GM23338 (cell line): ENCODE measurements around the gene ANAPC2. TPM values are rescaled to one million over a fixed set of nuclear protein-coding genes. Genes with fewer than 3 reads are reported as not detected.

ENCODE experiments used
- ATAC-seq: fragments of 200-7000 bp; cut with Tn5 transposase; 3 replicates; pipeline ENCODE4 v1.9.1; 2020
- DNase-seq: peaks from one replicate; pipeline ENCODE4 v3.0.0-alpha.2; 2015; ENCODE audit warnings: low spot score
- H2AFZ ChIP-seq: fragments of 200-600 bp; sonication (generic); 2 replicates; pipeline ENCODE4 v1.8.0; 2016; ENCODE audit warnings: antibody characterized with exemption, mild to moderate bottlenecking, moderate library complexity
- H3F3A ChIP-seq: fragments of 200-600 bp; sonication (generic); replicated peaks from 2 replicates; pipeline ENCODE4 v1.8.0; 2017; ENCODE audit warnings: antibody characterized with exemption, mixed run types, low read depth
- H3K27ac ChIP-seq: fragments of 200-600 bp; sonication (generic); 2 replicates; pipeline ENCODE4 v1.6.1; 2016; ENCODE audit warnings: low read depth
- H3K27me3 ChIP-seq: fragments of 200-600 bp; sonication (generic); 2 replicates; pipeline ENCODE4 v1.8.0; 2016; ENCODE audit warnings: mild to moderate bottlenecking, mixed run types, moderate library complexity; ENCODE audit not compliant: insufficient read depth
- H3K36me3 ChIP-seq: fragments of 200-600 bp; sonication (generic); 2 replicates; pipeline ENCODE4 v1.8.0; 2016; ENCODE audit warnings: mild to moderate bottlenecking; ENCODE audit not compliant: insufficient read depth
- H3K4me1 ChIP-seq: fragments of 200-600 bp; sonication (generic); 2 replicates; pipeline ENCODE4 v1.8.0; 2016; ENCODE audit warnings: mild to moderate bottlenecking, moderate library complexity; ENCODE audit not compliant: insufficient read depth
- H3K4me2 ChIP-seq: fragments of 200-600 bp; sonication (generic); 2 replicates; pipeline ENCODE4 v1.7.1; 2017; ENCODE audit warnings: mixed run types
- H3K4me3 ChIP-seq: fragments of 200-600 bp; sonication (generic); 2 replicates; pipeline ENCODE4 v1.6.1; 2016; ENCODE audit warnings: mixed run types
- H3K79me2 ChIP-seq: fragments of 200-600 bp; sonication (generic); replicated peaks from 2 replicates; pipeline ENCODE4 v1.8.0; 2017; ENCODE audit warnings: mild to moderate bottlenecking; ENCODE audit not compliant: insufficient read depth
- H3K9me2 ChIP-seq: fragments of 200-600 bp; sonication (generic); 2 replicates; pipeline ENCODE4 v1.8.0; 2017; ENCODE audit not compliant: insufficient read depth
- H4K20me1 ChIP-seq: fragments of 200-600 bp; sonication (generic); replicated peaks from 2 replicates; pipeline ENCODE4 v1.8.0; 2017; ENCODE audit warnings: mild to moderate bottlenecking; ENCODE audit not compliant: insufficient read depth
- H3K27ac Mint-ChIP-seq: 2 replicates; pipeline ENCODE4 v1.8.0; 2020; ENCODE audit warnings: inconsistent platforms, mild to moderate bottlenecking, moderate library complexity, mixed read lengths
- H3K27me3 Mint-ChIP-seq: 3 replicates; pipeline ENCODE4 v1.8.0; 2022; ENCODE audit warnings: low read depth, mild to moderate bottlenecking, moderate library complexity, mixed read lengths, inconsistent platforms; ENCODE audit not compliant: insufficient read depth, poor library complexity
- H3K36me3 Mint-ChIP-seq: 3 replicates; pipeline ENCODE4 v1.8.0; 2021; ENCODE audit warnings: low read depth, mild to moderate bottlenecking, inconsistent platforms, moderate library complexity, mixed read lengths
- H3K4me1 Mint-ChIP-seq: 3 replicates; pipeline ENCODE4 v1.8.0; 2020; ENCODE audit warnings: mild to moderate bottlenecking, inconsistent platforms, mixed read lengths
- H3K4me3 Mint-ChIP-seq: 3 replicates; pipeline ENCODE4 v1.8.0; 2021; ENCODE audit warnings: moderate library complexity, mild to moderate bottlenecking, inconsistent platforms, mixed read lengths
- H3K9me3 Mint-ChIP-seq: 3 replicates; pipeline ENCODE4 v1.8.0; 2020; ENCODE audit warnings: moderate library complexity, mild to moderate bottlenecking, inconsistent platforms, mixed read lengths
- CREB1 ChIP-seq: fragments of 250-450 bp; sonication (Bioruptor Pico); IDR thresholded peaks from 2 replicates; pipeline ENCODE4 v1.5.0; 2020; ENCODE audit warnings: low read depth, mild to moderate bottlenecking, moderate library complexity
- CTCF ChIP-seq, 2 experiments: fragments of 200-600 bp in 1 of 2; sonication (generic) in 1 of 2; conservative IDR thresholded peaks; 2 replicates each; pipeline versions ENCODE4 v1.5.1 to v1.6.1; 2016 to 2017; ENCODE audit warnings: antibody characterized with exemption in 2 of 2, low read depth in 2 of 2, mild to moderate bottlenecking in 2 of 2, moderate library complexity in 1 of 2
- ETS1 ChIP-seq: IDR thresholded peaks from 2 replicates; pipeline ENCODE4 v1.6.1; 2016; ENCODE audit warnings: antibody characterized with exemption
- EZH2 ChIP-seq: fragments of 200-600 bp; sonication (generic); IDR thresholded peaks from one replicate; pipeline ENCODE4 v1.8.0; 2017; ENCODE audit warnings: antibody characterized with exemption, mild to moderate bottlenecking, low read depth; ENCODE audit not compliant: unreplicated experiment
- EZH2phosphoT487 ChIP-seq: fragments of 200-600 bp; sonication (generic); IDR thresholded peaks from one replicate; pipeline ENCODE4 v1.8.1; 2018; ENCODE audit warnings: antibody characterized with exemption; ENCODE audit not compliant: unreplicated experiment
- JUNB ChIP-seq: IDR thresholded peaks from one replicate; pipeline ENCODE4 v1.6.1; 2016; ENCODE audit warnings: antibody characterized with exemption; ENCODE audit not compliant: unreplicated experiment
- NANOG ChIP-seq: IDR thresholded peaks from 2 replicates; pipeline ENCODE4 v1.6.1; 2016; ENCODE audit warnings: antibody characterized with exemption, borderline replicate concordance
- POLR2AphosphoS5 ChIP-seq: IDR thresholded peaks from 2 replicates; pipeline ENCODE4 v1.6.1; 2016; ENCODE audit warnings: antibody characterized with exemption, low read depth
- REST ChIP-seq: IDR thresholded peaks from one replicate; pipeline ENCODE4 v1.6.1; 2018; ENCODE audit warnings: antibody characterized with exemption; ENCODE audit not compliant: unreplicated experiment
- STAT1 ChIP-seq: IDR thresholded peaks from one replicate; pipeline ENCODE4 v1.6.1; 2016; ENCODE audit warnings: antibody characterized with exemption; ENCODE audit not compliant: unreplicated experiment
- ZNF114 ChIP-seq: fragments of 250-450 bp; sonication (Bioruptor Pico); IDR thresholded peaks from 2 replicates; pipeline ENCODE4 v1.5.0; 2020; ENCODE audit warnings: mild to moderate bottlenecking, moderate library complexity
- ZNF331 ChIP-seq: fragments of 250-450 bp; sonication (Bioruptor Pico); IDR thresholded peaks from 2 replicates; pipeline ENCODE4 v1.5.0; 2020; ENCODE audit warnings: low read depth, mild to moderate bottlenecking, moderate library complexity
- polyA plus RNA-seq: library from polyadenylated mRNA; unstranded; fragments of >200 nt; fragmentation: Nextera tagmentation; extraction: Ambion mirVana; gene quantifications from 2 replicates; pipeline ENCODE4 v1.2.1, GENCODE V29; 2016
- total RNA-seq: library from RNA; depleted of rRNA; stranded (reverse); fragments of >200 nt; shearing (Covaris generic); gene quantifications from 2 replicates; pipeline ENCODE4 v1.2.3, GENCODE V29; 2014
- TF ChIP-seq, protein P1 (sequence below): fragments of 250-450 bp; sonication (Bioruptor Pico); IDR thresholded peaks from 2 replicates; pipeline ENCODE4 v1.5.0; 2020; ENCODE audit warnings: mild to moderate bottlenecking, moderate library complexity

Gene ANAPC2
- total and polyA plus RNA-seq, 2 experiments from 2014 or later: 16.4 to 42.9 TPM

GRCh38 chr9:137166380-137167229 is 21.8 kb downstream of the ANAPC2 start:
- no peaks in the 10 kb centered on the region for H4K20me1 ChIP-seq
- H3K9me3 Mint-ChIP-seq: no peaks in the 10 kb centered on the region

More at GRCh38 chr9:137166380-137167229, 21.8 kb downstream of the ANAPC2 start:
- DNase-seq (no peak), ATAC-seq (no peak)
- Mint-ChIP-seq H3K36me3 (no peaks in the 10 kb centered on the region), H3K4me3 (no peak overlapping the region), H3K4me1 (peaks cover 5% of the 10 kb centered on the region; the same call in 2 of the 3 replicates), H3K27ac (no peak overlapping the region), H3K27me3 (peaks cover 80% of the 10 kb centered on the region)
- Histone ChIP-seq H3K4me2 (no peak overlapping the region), H3K79me2 (no peaks in the 10 kb centered on the region), H3F3A (no peaks in the 10 kb centered on the region), H3K4me1 (no peaks in the 10 kb centered on the region; the same call in 1 of the 2 replicates), H3K9me2 (no peaks in the 10 kb centered on the region), H3K27ac (no peak overlapping the region), H3K27me3 (peaks cover 89% of the 10 kb centered on the region), H3K36me3 (no peaks in the 10 kb centered on the region), H2AFZ (no peak overlapping the region), H3K4me3 (no peak overlapping the region)
- TF ChIP-seq EZH2: no peak
- TF ChIP-seq STAT1: no peak
- TF ChIP-seq, protein P1, sequence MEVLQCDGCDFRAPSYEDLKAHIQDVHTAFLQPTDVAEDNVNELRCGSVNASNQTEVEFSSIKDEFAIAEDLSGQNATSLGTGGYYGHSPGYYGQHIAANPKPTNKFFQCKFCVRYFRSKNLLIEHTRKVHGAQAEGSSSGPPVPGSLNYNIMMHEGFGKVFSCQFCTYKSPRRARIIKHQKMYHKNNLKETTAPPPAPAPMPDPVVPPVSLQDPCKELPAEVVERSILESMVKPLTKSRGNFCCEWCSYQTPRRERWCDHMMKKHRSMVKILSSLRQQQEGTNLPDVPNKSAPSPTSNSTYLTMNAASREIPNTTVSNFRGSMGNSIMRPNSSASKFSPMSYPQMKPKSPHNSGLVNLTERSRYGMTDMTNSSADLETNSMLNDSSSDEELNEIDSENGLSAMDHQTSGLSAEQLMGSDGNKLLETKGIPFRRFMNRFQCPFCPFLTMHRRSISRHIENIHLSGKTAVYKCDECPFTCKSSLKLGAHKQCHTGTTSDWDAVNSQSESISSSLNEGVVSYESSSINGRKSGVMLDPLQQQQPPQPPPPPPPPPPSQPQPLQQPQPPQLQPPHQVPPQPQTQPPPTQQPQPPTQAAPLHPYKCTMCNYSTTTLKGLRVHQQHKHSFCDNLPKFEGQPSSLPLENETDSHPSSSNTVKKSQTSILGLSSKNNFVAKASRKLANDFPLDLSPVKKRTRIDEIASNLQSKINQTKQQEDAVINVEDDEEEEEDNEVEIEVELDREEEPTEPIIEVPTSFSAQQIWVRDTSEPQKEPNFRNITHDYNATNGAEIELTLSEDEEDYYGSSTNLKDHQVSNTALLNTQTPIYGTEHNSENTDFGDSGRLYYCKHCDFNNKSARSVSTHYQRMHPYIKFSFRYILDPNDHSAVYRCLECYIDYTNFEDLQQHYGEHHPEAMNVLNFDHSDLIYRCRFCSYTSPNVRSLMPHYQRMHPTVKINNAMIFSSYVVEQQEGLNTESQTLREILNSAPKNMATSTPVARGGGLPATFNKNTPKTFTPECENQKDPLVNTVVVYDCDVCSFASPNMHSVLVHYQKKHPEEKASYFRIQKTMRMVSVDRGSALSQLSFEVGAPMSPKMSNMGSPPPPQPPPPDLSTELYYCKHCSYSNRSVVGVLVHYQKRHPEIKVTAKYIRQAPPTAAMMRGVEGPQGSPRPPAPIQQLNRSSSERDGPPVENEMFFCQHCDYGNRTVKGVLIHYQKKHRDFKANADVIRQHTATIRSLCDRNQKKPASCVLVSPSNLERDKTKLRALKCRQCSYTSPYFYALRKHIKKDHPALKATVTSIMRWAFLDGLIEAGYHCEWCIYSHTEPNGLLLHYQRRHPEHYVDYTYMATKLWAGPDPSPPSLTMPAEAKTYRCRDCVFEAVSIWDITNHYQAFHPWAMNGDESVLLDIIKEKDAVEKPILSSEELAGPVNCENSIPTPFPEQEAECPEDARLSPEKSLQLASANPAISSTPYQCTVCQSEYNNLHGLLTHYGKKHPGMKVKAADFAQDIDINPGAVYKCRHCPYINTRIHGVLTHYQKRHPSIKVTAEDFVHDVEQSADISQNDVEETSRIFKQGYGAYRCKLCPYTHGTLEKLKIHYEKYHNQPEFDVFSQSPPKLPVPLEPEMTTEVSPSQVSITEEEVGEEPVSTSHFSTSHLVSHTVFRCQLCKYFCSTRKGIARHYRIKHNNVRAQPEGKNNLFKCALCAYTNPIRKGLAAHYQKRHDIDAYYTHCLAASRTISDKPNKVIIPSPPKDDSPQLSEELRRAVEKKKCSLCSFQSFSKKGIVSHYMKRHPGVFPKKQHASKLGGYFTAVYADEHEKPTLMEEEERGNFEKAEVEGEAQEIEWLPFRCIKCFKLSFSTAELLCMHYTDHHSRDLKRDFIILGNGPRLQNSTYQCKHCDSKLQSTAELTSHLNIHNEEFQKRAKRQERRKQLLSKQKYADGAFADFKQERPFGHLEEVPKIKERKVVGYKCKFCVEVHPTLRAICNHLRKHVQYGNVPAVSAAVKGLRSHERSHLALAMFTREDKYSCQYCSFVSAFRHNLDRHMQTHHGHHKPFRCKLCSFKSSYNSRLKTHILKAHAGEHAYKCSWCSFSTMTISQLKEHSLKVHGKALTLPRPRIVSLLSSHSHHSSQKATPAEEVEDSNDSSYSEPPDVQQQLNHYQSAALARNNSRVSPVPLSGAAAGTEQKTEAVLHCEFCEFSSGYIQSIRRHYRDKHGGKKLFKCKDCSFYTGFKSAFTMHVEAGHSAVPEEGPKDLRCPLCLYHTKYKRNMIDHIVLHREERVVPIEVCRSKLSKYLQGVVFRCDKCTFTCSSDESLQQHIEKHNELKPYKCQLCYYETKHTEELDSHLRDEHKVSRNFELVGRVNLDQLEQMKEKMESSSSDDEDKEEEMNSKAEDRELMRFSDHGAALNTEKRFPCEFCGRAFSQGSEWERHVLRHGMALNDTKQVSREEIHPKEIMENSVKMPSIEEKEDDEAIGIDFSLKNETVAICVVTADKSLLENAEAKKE: no peak
- TF ChIP-seq ZNF331 (CRISPR knock-in tag): no peak
- TF ChIP-seq NANOG: no peak
- TF ChIP-seq POLR2AphosphoS5: no peak
- TF ChIP-seq CTCF (conservative IDR thresholded peaks at IDR 0.05; ENCODE audit: low read depth in 2 of 2): no peak
- TF ChIP-seq REST: no peak
- no peak for TF ChIP-seq ZNF114 (CRISPR knock-in tag)
- TF ChIP-seq JUNB: no peak
- TF ChIP-seq CREB1: no peak
- no peak for TF ChIP-seq ETS1
- TF ChIP-seq EZH2phosphoT487: no peak
